Hepatocyte (in vitro differentiated cells): Measurements from ENCODE around the gene PDLIM5.

Experiments
- EZH2 ChIP-seq: fragments of 200-600 bp; sonication (generic); IDR thresholded peaks from 2 replicates; pipeline ENCODE4 v1.6.1; 2016; ENCODE audit warnings: antibody characterized with exemption, mild to moderate bottlenecking, borderline replicate concordance
- TF ChIP-seq, protein P1 (sequence below): fragments of 200-600 bp; sonication (generic); IDR thresholded peaks from 2 replicates; pipeline ENCODE4 v1.5.1; 2016; ENCODE audit warnings: antibody characterized with exemption, mild to moderate bottlenecking; ENCODE audit not compliant: poor library complexity

DNA sequence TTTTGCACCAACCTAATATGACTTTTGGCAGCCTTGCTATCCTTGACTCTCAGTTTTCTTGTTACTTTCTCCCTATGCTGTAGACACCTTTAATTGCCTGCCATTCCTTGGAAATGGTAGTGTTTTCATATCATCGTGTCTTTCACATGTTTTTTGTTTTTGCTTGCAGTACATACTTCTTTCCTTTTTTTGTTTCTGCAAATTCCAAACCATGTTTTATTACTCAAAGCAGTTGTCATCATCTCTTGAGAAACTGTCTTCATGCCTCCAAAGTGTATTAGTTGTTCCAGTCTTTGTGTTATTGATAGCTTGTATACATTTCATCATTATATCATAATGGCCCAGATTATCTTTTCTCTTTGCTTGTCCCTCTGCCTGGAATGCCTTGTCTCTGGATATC, 57.1 kb downstream of the PDLIM5 start:
- TF ChIP-seq, protein P1, sequence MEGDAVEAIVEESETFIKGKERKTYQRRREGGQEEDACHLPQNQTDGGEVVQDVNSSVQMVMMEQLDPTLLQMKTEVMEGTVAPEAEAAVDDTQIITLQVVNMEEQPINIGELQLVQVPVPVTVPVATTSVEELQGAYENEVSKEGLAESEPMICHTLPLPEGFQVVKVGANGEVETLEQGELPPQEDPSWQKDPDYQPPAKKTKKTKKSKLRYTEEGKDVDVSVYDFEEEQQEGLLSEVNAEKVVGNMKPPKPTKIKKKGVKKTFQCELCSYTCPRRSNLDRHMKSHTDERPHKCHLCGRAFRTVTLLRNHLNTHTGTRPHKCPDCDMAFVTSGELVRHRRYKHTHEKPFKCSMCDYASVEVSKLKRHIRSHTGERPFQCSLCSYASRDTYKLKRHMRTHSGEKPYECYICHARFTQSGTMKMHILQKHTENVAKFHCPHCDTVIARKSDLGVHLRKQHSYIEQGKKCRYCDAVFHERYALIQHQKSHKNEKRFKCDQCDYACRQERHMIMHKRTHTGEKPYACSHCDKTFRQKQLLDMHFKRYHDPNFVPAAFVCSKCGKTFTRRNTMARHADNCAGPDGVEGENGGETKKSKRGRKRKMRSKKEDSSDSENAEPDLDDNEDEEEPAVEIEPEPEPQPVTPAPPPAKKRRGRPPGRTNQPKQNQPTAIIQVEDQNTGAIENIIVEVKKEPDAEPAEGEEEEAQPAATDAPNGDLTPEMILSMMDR, result no peak
- no peak for TF ChIP-seq EZH2
